K562 (cell line): ENCODE data around the gene ACTN4. TPM values are rescaled to one million over a fixed set of nuclear protein-coding genes. Genes with fewer than 3 reads are reported as not detected.

Source experiments
- BDP1 ChIP-seq: IDR thresholded peaks from 3 replicates; pipeline ENCODE4 v1.6.1; 2011; ENCODE audit not compliant: insufficient read length, insufficient read depth
- CBFA2T3 ChIP-seq: fragments of 450-650 bp; IDR thresholded peaks from 2 replicates; pipeline ENCODE4 v1.6.1; 2017
- CC2D1A ChIP-seq: fragments of 450-650 bp; IDR thresholded peaks from 2 replicates; pipeline ENCODE4 v1.6.1; 2017; ENCODE audit warnings: mild to moderate bottlenecking
- CEBPG ChIP-seq, 3 experiments: fragments of 200-800 bp in 1 of 3; sonication (Bioruptor generic) in 1 of 3; sonication (generic) in 1 of 3; formaldehyde crosslinking in 1 of 3; IDR thresholded peaks in 2 of 3; conservative IDR thresholded peaks in 1 of 3; 2 replicates each; pipeline versions ENCODE4 v1.6.1 to v1.8.0; 2016 to 2022; ENCODE audit warnings: missing compliant biosample characterization in 2 of 3, missing genetic modification characterization in 2 of 3, mild to moderate bottlenecking in 1 of 3, missing genetic modification reagents in 1 of 3
- CHD2 ChIP-seq: IDR thresholded peaks from 2 replicates; pipeline ENCODE4 v1.6.1; 2011; ENCODE audit warnings: low read depth, low read length
- CTBP1 ChIP-seq: fragments of 450-650 bp; IDR thresholded peaks from 2 replicates; pipeline ENCODE4 v1.6.1; 2016; ENCODE audit warnings: borderline replicate concordance
- EP400 ChIP-seq: fragments of 450-650 bp; IDR thresholded peaks from 2 replicates; pipeline ENCODE4 v1.6.1; 2017; ENCODE audit warnings: antibody characterized with exemption, mild to moderate bottlenecking, moderate library complexity
- FOXK1 ChIP-seq: sonication (generic); formaldehyde crosslinking; IDR thresholded peaks from 2 replicates; pipeline ENCODE4 v1.8.0; 2022; ENCODE audit warnings: missing genetic modification reagents, mild to moderate bottlenecking, borderline replicate concordance
- JUN ChIP-seq, 2 experiments: sonication (generic) in 1 of 2; formaldehyde crosslinking in 1 of 2; IDR thresholded peaks; 2 replicates each; pipeline versions ENCODE4 v1.6.1 to v1.8.0; 2012 to 2022; ENCODE audit warnings: borderline replicate concordance in 2 of 2, mild to moderate bottlenecking in 2 of 2, improper control_type of control experiment in 1 of 2, low read depth in 1 of 2, low read length in 1 of 2, missing genetic modification reagents in 1 of 2
- JUNB ChIP-seq: fragments of 450-650 bp; formaldehyde crosslinking; conservative IDR thresholded peaks from 2 replicates; pipeline ENCODE4 v1.4.0; 2020; ENCODE audit warnings: mild to moderate bottlenecking
- NCOA6 ChIP-seq: fragments of 450-650 bp; IDR thresholded peaks from 2 replicates; pipeline ENCODE4 v1.6.1; 2017; ENCODE audit warnings: mild to moderate bottlenecking
- POLR2G ChIP-seq: fragments of 200-400 bp; formaldehyde crosslinking; IDR thresholded peaks from 2 replicates; pipeline ENCODE4 v1.6.1; 2017; ENCODE audit warnings: low read depth, mild to moderate bottlenecking, antibody characterized with exemption, low read length, moderate library complexity
- PRPF4 ChIP-seq: fragments of 200-400 bp; formaldehyde crosslinking; IDR thresholded peaks from one replicate; pipeline ENCODE4 v1.6.1; 2017; ENCODE audit warnings: low read length, low read depth, mild to moderate bottlenecking; ENCODE audit not compliant: insufficient read depth, poor library complexity, severe bottlenecking
- SAFB ChIP-seq: fragments of 200-400 bp; formaldehyde crosslinking; IDR thresholded peaks from 2 replicates; pipeline ENCODE4 v1.6.1; 2017; ENCODE audit warnings: low read depth, low read length, borderline replicate concordance
- SPI1 ChIP-seq: IDR thresholded peaks from 2 replicates; pipeline ENCODE4 v1.6.1; 2011; ENCODE audit warnings: low read depth, low read length, control low read depth, borderline replicate concordance
- SRSF3 ChIP-seq: fragments of 200-400 bp; formaldehyde crosslinking; IDR thresholded peaks from 2 replicates; pipeline ENCODE4 v1.6.1; 2016; ENCODE audit warnings: mild to moderate bottlenecking, low read length, moderate library complexity; ENCODE audit not compliant: insufficient read depth
- SUPT5H ChIP-seq: fragments of 450-650 bp; IDR thresholded peaks from 2 replicates; pipeline ENCODE4 v1.6.1; 2016
- TBL1XR1 ChIP-seq, 2 experiments: IDR thresholded peaks; 2 replicates each; pipeline ENCODE4 v1.6.1; 2012; ENCODE audit warnings: improper control_type of control experiment in 2 of 2, low read length in 2 of 2, mild to moderate bottlenecking in 1 of 2
- THRAP3 ChIP-seq: fragments of 450-650 bp; IDR thresholded peaks from 2 replicates; pipeline ENCODE4 v1.6.1; 2016; ENCODE audit warnings: mild to moderate bottlenecking, inconsistent platforms, borderline replicate concordance
- XRCC5 ChIP-seq: fragments of 200-400 bp; formaldehyde crosslinking; IDR thresholded peaks from 2 replicates; pipeline ENCODE4 v1.6.1; 2017; ENCODE audit warnings: low read depth, mild to moderate bottlenecking, low read length
- ZBTB7A ChIP-seq: IDR thresholded peaks from 2 replicates; pipeline ENCODE4 v1.6.1; 2011; ENCODE audit warnings: low read depth, mild to moderate bottlenecking, low read length, moderate library complexity, borderline replicate concordance; ENCODE audit not compliant: control insufficient read depth
- ZNF121 ChIP-seq: sonication (generic); formaldehyde crosslinking; conservative IDR thresholded peaks from 2 replicates; pipeline ENCODE4 v1.8.0; 2022; ENCODE audit warnings: missing genetic modification reagents
- ZNF124 ChIP-seq: sonication (generic); formaldehyde crosslinking; IDR thresholded peaks from 2 replicates; pipeline ENCODE4 v1.8.1; 2022; ENCODE audit warnings: missing genetic modification reagents
- ZNF140 ChIP-seq: fragments of 250-450 bp; sonication (Bioruptor Pico); IDR thresholded peaks from 2 replicates; pipeline ENCODE4 v1.8.0; 2021; ENCODE audit warnings: moderate library complexity, mild to moderate bottlenecking, inconsistent platforms
- ZNF41 ChIP-seq: fragments of 250-450 bp; sonication (Bioruptor Pico); conservative IDR thresholded peaks from 2 replicates; pipeline ENCODE4 v1.4.0; 2020; ENCODE audit warnings: mild to moderate bottlenecking
- ZNF764 ChIP-seq: fragments of 250-450 bp; sonication (Bioruptor Pico); IDR thresholded peaks from 2 replicates; pipeline ENCODE4 v1.4.0; 2020; ENCODE audit warnings: low read depth, mild to moderate bottlenecking, moderate library complexity
- polyA plus RNA-seq, 8 experiments: library from polyadenylated mRNA; depleted of rRNA in 4 of 8; stranded (reverse) in 5 of 8; unstranded in 3 of 8; fragments of >200 nt; fragmentation: Nextera tagmentation in 2 of 8; fragmentation: Illumina TruSeq in 1 of 8; extraction: Ambion mirVana in 2 of 8; extraction: Trizol in 1 of 8; gene quantifications; 2 replicates each; pipeline versions ENCODE4 v1.2.1 to v1.2.3, GENCODE V29; 2011 to 2014; ENCODE audit warnings: inconsistent platforms in 1 of 8, missing spikeins in 1 of 8
- total RNA-seq, 7 experiments: library from RNA; depleted of rRNA in 6 of 7; stranded (reverse); fragments of >200 nt in 6 of 7; fragmentation: Illumina TruSeq in 2 of 7; extraction: Trizol in 2 of 7; gene quantifications; 2 replicates each; pipeline versions ENCODE4 v1.2.1 to v1.2.3, GENCODE V29; 2011 to 2021; ENCODE audit warnings: low replicate concordance in 1 of 7
- TF ChIP-seq, protein P1 (sequence below): fragments of 450-650 bp; IDR thresholded peaks from 2 replicates; pipeline ENCODE4 v1.6.1; 2016; ENCODE audit warnings: antibody characterized with exemption
- TF ChIP-seq, protein P2 (sequence below): fragments of 450-650 bp; formaldehyde crosslinking; IDR thresholded peaks from 2 replicates; pipeline ENCODE4 v1.4.0; 2020; ENCODE audit warnings: mild to moderate bottlenecking, moderate library complexity

Gene ACTN4
- total and polyA plus RNA-seq, 9 of the 15 experiments (the other 6 are each of a cell fraction or from before 2014, with no cell fraction given), result 3.1 to 385 (median 125) TPM

DNA sequence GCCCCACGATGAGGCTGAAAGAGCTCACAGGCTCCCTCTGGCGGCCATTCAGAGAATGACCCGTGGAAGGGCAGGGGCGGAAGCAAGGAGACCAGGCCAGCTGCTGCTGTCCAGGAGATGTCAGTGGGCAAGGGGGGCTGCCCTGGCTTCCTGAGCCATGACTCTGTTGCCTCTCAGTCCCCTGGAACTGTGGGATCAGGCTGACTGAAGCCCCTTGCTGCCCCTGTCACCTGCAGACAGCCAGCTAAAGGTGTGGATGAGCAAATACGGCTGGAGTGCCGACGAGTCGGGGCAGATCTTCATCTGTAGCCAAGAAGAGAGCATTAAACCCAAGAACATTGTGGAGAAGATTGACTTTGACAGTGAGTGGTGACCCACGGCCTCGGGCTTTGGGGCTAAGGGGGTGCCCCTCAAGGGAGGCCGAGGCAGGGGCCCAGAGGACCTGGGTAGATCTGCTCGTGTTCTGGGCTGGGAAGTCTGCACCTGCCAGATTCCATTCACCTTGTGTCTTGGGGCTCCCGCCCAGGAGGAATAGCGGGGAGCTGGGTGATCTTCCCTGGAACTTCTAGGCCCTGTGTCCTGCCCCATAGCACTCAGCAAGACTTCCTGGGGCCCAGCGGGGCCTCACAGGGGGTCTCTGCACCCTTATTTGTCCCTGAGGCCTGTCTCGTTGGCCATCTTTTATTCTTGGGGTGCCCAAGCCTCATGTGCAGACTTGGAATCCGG is 12.5 kb upstream of the ACTN4 start (continued):
- no peak for TF ChIP-seq ZBTB7A
- TF ChIP-seq BDP1, result no peak
- no peak for TF ChIP-seq SAFB
- peak; percentile 19; the same call in 1 of the 2 replicates for TF ChIP-seq CTBP1
- TF ChIP-seq EP400, result no peak
- TF ChIP-seq CHD2, result no peak
- TF ChIP-seq SUPT5H, result peak; percentile 65; the same call in 1 of the 2 replicates
- TF ChIP-seq ZNF41 (CRISPR knock-in tag), result no peak
- TF ChIP-seq CC2D1A, result peak; percentile 25; the same call in 1 of the 2 replicates
- no peak for TF ChIP-seq ZNF121 (CRISPR knock-in tag)
- TF ChIP-seq POLR2G, result peak; percentile 66
- TF ChIP-seq ZNF764 (CRISPR knock-in tag), result no peak
- no peak for TF ChIP-seq FOXK1 (CRISPR knock-in tag)
- TF ChIP-seq, protein P1, sequence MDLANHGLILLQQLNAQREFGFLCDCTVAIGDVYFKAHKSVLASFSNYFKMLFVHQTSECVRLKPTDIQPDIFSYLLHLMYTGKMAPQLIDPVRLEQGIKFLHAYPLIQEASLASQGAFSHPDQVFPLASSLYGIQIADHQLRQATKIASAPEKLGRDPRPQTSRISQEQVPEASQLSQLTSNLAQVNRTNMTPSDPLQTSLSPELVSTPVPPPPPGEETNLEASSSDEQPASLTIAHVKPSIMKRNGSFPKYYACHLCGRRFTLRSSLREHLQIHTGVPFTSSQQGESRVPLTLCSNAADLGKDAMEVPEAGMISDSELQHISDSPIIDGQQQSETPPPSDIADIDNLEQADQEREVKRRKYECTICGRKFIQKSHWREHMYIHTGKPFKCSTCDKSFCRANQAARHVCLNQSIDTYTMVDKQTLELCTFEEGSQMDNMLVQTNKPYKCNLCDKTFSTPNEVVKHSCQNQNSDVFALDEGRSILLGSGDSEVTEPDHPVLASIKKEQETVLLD, result no peak
- no peak for TF ChIP-seq PRPF4
- no peak for TF ChIP-seq CBFA2T3
- no peak for TF ChIP-seq TBL1XR1 (IDR thresholded peaks at IDR 0.05; ENCODE audit: low read length in 2 of 2)
- no peak for TF ChIP-seq JUNB (CRISPR knock-in tag)
- TF ChIP-seq CEBPG (CRISPR knock-in tag; IDR thresholded peaks at IDR 0.05), result no peak
- no peak for TF ChIP-seq CEBPG (tag; conservative IDR thresholded peaks at IDR 0.05 in 1 of 2, IDR thresholded peaks at IDR 0.05 in 1 of 2)
- TF ChIP-seq JUN (IDR thresholded peaks at IDR 0.05; ENCODE audit: borderline replicate concordance, low read depth, low read length), result no peak
- no peak for TF ChIP-seq JUN (CRISPR knock-in tag; IDR thresholded peaks at IDR 0.05; ENCODE audit: borderline replicate concordance)
- peak; percentile 79; the same call in 1 of the 2 replicates for TF ChIP-seq XRCC5
- no peak for TF ChIP-seq NCOA6
- 0 out of 2 replicates have a peak, but pooled peaks have one; percentile 52 for TF ChIP-seq ZNF124 (CRISPR knock-in tag)
- no peak for TF ChIP-seq SPI1
- TF ChIP-seq THRAP3, result no peak
- TF ChIP-seq ZNF140 (CRISPR knock-in tag), result no peak
- TF ChIP-seq, protein P2, sequence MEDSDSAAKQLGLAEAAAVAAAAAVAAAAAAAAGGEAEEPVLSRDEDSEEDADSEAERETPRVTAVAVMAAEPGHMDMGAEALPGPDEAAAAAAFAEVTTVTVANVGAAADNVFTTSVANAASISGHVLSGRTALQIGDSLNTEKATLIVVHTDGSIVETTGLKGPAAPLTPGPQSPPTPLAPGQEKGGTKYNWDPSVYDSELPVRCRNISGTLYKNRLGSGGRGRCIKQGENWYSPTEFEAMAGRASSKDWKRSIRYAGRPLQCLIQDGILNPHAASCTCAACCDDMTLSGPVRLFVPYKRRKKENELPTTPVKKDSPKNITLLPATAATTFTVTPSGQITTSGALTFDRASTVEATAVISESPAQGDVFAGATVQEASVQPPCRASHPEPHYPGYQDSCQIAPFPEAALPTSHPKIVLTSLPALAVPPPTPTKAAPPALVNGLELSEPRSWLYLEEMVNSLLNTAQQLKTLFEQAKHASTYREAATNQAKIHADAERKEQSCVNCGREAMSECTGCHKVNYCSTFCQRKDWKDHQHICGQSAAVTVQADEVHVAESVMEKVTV, result no peak
- no peak for TF ChIP-seq SRSF3
